ENCODE data around the gene ZNF532.
A peak's percentile ranks its signal among the peaks of the same experiment; 100 is the strongest.

The ZNF532 gene

DNA sequence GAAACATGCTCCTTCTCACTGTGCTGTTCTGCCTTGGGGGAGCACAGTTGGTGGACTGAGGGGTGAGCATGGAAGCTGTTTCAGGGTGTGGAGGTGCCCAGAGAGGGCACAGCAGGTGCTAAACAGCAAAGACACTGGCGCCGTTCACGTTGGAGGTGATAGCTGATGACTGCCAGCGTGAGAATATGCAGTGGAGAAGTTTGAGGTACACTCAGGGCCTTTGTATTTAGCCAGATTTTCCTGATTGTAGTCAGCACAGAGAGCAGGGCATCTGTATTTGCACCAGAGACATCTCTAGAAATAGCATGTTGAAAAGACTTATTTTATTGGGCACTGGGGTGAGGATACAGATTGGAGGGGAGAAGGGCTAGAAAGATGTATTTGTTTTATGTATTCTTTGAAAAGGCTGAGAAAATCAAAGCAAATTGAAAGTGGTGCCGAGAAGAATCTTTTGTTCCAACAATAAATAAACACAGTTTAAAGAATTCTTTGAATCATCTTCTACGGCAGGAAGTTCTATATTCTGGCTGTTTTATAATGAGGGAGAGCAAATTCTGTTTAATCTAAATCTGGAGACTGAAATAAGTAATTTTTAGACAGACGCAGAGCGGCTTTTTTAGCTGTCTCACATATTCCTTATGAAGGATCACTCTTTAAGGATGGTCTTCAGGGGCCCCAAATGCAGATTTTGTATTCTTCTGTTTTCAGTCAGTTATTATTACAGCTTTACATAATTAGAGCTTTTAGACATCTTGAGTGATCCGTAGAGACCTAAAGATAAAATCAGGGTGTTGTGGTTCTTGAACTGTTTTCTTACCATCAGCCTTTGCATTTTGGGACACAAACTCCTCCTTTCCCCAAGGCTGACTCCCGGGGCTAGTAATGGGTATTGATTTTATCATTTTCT is 7.1 kb downstream of the ZNF532 start:
- DNase-seq: no peak

DNA sequence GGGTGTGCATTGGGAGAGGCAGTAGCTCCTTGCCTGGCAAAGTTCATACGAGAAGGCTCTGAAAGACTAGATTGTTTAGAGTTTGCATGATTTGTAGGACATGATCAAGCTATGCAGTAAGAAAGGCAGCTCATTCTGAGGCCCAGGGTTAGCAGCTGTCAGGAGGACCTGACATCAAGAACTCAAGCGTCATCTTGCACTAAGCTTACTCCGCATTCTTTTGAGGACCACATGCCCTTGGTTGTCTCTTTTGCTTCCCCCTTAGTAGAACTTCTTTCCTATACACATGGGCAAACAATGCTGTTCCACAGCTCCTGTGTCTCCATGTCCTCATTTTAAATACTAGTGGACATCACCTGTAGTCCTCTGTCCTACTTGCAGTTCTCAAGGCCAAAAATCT is 14.0 kb downstream of the ZNF532 start:
- no peak for DNase-seq

DNA sequence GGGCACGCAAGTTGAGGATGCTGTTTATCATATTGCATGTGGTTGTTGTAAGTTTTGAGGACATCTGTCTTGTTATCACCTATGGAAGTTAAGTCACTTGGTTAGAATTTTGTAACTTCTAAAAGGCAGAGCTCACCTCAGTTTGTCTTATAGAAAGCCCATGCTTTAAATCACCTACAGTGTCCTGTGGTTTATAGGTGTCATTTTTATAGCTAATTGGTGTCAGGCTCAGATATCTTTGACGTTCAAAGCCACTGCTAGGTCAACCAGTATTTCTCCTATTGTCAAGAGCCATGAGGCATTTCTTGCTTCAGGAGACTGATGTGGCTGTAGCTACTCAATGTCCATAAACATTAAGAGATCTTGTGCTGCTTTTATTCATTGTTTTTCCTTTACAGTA is 16.8 kb downstream of the ZNF532 start:
- DNase-seq: no peak

DNA sequence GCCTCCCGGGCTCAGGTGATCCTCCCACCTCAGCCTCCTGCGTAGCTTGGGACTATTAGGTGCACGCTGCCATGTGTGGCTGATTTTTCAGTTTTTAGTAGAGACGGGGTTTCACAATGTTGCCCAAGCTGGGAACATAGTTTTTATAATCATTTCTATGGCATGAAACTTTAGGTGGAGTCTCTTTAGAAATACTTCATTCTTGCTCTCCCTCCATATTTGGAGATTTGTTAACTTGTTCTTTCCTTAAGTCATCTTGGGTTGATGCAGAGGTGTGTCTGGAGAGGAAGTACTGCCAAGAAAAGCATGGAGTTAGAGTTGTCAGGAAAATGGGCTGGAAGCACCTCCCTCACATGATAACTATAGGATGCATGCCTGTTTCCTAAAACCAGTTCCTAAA is 17.4 kb downstream of the ZNF532 start:
- DNase-seq: no peak

DNA sequence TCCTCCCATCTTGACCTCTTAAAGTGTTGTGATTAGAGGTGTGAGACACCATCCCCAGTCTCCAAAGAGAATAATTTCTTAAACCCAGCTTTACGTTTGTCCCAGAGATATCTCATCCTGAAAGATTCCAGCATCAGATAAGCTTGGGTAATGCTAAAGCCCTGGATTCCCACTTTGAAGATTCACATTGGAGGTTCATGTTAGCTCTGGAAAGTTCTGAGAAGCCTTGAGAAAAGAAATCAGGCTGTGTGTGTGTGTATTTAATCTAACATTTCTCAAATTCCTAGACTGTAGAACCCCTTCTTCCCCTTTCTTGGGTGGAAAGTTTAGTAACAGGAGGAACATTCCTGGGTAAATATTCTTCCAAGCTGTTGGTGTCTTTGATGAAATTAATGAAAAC is 18.0 kb downstream of the ZNF532 start:
- DNase-seq: no peak

DNA sequence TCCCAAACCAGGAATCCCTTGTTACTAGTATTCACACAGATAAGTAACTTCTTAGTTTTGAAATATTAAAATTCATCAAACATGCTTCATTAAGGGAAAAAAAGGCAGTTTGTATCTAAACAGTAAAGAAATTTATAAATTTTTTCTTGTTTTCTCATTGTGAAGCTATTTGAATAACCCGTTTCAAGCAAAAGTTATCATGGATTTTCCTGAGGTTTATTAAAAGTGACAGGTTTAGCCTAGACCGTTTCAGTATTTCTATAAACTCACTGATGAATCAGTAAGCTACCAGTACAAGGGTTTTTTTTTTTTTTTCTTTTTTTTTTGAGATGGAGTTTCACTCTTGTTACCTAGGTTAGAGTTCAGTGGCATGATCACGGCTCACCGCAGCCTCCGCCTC is 20.0 kb downstream of the ZNF532 start:
- no peak for DNase-seq

DNA sequence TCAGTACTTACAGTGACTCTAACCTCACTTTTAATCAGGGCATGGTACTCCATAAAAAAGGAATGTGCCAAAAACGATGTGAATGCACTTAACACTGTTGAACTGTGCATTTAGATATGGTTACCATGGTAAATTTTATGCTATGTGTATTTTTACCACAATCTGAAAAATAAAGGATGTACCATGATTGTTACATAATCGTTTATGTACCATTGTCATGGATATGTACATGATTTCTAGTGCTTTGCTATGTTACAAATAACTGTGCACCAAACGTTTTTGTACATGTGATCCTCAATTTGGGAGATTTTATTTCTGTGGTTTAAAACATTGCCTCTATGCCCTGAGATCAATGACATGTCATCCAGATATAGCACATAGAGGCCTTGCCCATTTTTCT is 21.8 kb downstream of the ZNF532 start:
- DNase-seq: no peak

DNA sequence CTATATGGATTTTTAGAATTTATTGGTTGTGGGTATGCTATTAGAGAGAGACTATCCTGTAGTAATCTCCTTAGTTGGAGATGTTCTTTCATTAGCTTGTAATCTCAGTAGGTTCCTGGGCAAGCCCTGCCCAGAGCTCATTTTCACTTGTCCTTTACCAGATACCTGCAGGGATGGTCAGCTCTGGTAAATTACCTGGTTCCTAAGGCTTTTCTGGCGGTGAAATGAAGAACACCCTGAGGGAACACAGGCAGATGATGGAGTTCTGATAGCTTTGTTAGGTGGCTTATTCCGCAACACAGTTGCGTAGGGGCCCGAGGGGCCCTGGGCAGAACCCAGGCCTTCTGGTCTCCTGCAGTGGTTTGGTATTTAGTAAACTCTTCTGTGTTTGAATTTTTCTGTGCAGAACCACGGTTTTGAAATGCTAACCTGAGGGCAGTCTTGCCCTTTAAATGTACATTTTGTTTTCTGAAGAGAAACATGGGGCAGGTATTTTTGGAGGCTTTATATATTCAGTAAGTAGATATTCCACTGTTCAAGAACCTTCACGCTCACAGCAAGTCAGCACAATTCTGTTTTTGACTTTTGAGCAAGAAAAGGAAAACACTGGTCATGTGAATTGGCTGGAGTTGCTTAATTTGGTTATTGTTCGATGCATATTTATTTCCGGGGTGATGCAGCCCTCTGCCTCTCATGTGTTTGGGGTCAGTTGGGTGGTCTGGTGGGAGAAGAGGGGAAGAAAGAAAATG is 22.4 kb downstream of the ZNF532 start:
- DNase-seq: no peak

DNA sequence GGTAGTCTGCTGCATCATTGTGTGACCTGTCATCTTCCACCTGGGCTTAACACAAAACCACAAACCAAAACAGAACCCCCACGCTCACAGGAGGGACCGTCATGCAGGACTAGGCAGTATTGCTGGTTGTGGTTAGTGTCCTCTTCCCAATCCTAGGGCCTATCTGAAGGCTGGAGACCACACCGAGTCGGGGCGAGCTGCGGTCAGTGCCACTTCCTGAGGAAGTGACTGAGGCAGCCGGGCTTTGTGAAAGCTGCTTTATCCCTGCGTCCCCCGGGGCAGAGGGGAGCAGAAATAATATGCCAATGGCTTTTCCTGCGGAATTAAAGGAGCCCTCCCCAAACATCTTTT is 22.9 kb downstream of the ZNF532 start:
- DNase-seq: no peak

DNA sequence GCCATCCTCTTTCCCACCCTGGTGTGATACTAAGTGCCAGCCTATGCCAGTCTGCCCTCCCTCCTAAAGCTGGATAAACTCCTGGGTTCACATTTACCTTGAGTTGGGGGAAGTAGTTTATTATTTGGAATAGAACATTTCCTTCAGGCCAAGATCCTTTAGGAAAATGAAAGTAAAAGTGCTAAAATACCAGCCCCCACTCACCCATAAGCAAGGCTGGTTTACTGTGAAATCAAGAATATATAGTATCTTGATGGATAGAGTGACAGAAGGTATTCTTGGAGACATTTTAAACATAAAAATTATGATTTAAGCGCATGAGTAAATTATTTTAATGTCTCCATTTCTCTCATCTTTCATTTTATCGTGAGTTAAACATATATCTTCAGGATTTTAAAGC is 27.1 kb downstream of the ZNF532 start:
- DNase-seq: no peak

DNA sequence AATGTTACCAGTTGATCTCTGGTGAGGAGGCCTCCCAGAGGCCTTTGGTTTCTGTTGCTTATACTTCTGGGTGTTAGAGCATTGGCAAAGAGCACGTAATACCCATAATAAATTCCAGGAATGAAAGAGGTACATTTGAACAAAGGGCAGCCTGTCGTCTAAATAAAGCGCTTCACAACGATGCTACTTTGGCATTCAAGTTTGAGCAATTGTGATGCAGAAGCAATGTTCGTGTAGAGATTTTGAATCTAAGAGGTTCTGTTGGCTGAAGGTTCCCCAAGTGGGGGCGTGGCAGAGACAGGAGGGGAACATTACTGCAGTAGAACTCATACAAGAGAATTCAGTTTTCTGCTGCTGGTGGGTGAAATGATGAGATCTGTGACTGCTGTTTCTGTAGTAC is 27.8 kb downstream of the ZNF532 start:
- no peak for DNase-seq

DNA sequence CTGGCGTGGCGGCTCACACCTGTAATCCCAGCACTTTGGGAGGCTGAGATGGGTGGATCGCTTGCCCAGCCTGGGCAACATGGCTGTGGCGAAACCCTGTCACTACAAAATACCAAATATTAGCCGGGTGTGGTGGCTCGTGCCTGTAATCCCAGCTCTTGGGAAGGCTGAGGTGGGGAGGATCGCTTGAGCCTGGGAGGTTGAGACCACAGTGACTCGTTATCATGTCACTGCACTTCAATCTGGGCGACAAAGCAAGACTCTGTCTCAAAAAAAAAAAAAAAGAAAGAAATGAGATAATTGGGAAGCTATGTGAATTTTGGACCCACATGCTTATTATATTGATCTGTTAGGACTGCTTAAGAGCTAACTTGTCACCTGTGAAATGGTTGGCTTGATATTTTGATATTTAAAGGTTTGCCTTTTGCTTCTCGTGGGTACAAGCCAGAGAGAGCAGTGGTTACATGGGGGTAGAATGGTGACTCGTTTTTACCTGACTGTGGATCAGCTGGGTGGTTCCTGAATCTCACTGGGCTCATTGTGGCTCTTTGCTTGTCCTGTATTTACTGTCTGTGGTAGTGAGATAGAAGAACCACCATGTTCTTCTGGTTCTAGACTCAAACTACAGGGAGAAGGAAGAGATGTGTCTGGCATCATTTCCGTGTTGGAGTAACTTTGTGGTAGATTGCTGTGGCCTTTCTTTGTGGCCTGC is 28.9 kb downstream of the ZNF532 start:
- DNase-seq: no peak

DNA sequence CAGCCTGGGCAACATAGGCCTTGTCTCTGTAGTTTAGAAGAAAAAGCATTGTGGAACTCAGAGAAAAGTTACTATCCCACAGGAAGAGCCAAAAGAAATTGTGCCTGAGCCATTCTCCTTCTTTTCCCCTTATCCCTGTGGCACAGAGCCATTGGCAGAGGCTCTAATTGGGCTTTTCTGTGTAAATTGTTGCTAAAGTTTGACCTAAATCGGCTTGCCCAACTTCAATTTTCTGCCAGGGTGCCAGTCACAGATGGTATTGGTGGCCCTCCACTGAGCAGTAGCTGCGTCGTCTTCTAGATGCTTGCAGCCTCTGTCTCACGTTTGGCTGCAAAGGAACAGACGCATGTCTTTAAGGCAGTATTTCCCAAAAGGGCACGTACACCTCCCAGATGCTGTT is 30.3 kb downstream of the ZNF532 start:
- no peak for DNase-seq

DNA sequence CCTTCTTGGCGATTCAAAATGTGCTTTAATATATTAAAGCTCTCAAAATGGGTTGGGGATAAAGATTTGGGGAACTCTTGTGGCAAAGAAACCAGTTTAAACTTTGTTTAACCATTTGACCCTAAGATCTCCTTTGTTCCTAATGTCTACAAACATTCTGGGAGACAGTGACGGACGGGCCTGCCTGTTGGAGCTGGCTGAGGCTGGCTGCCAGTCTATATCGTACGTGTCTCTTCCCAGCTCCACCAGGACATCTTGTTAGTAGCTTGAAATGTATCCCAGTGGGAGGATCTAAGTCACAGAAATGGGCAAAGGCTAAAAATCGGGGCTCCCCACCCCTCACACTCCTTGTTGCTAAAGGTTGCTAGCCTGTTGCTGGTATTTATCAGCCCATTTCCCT is 30.7 kb downstream of the ZNF532 start:
- no peak for DNase-seq

DNA sequence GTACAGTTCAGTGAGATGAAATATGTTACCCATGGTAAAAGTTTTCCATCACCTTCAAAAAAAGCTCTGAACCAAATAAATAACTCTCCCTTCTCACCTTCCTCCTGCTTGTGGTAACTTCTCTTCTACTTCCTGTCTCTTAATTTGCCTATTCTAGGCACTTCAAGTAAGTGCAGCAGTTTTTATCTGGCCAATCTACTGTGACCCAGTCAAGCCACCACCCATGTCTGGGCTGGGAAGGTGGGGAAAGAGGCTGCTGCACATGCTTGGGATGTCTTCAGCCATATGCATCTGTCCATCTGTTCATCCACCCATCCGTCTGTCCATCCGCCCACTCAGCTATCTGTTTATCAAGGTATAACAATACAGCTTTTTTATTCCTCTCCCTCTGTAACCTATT is 31.6 kb downstream of the ZNF532 start:
- DNase-seq: no peak

DNA sequence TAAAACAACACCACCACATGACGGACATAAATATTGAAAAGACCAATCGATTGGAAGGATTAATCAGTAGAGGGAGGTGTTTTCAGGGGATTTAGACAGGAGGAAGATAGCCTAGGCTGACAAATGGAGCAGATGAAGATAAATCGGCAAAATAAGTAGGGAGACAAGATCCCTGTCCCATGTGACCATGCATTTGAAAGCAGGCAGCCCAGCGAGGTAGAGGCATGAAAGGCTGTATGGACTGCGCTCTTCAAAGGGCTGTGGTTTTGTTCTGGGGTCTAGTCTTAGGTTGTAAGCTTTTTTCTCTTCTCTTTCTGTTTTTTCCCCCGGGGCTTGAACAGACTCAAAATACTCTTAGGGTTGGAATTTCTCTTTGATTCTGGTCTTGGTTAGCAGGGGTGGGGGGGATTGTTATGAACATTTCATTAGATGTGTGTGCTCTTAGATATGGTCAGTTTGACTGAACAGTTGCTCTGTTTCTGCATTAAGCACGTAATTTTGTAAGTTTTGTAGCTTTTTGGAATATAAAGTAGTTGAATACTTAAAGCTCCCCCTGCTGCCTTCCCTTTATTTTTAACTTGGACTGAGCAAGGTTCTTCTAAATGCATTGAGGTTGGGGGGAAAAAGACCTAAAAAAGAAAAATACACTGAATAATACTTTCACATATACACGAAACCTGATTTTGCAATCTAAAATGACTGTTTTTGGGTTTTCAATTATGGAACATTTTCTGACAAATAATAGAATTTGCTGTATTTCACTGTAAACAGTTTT is 32.2 kb downstream of the ZNF532 start:
- no peak for DNase-seq

DNA sequence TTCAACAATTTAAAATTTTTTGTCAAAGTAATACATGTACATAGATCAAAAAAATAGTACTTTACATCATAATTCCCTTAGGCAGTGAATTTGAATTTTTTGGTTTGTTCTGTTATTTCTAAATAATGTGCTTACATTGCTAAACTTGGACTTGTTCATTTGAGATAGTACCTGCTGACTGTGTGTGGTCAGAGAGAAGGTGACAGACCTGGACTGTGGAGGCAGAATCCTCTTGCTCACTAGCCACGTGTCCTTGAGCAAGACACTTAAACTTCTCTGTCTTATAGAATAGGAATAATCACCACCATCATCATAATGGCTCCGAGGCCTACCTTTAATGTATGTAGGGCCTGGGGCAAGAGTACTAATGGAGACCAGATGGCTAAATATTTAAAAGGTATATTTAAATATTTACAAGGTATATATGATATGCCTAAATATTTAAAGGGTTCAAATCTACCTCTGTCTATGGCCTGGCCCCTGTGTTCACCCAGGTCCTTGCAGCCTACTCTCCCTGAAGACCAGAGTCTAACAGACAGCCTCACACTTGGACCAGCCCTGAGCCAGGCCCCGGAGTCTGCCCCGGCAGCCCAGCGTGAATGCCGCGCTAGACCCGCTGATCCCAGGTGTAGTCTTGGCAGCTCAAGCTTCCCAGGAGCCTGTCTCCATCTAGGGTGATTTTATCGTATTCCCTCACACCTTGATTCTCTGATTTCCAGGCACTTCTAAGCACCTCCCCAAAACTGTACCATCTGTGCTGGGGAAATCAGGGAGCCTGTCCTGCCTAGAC is 33.5 kb downstream of the ZNF532 start:
- DNase-seq: peak; percentile 44

DNA sequence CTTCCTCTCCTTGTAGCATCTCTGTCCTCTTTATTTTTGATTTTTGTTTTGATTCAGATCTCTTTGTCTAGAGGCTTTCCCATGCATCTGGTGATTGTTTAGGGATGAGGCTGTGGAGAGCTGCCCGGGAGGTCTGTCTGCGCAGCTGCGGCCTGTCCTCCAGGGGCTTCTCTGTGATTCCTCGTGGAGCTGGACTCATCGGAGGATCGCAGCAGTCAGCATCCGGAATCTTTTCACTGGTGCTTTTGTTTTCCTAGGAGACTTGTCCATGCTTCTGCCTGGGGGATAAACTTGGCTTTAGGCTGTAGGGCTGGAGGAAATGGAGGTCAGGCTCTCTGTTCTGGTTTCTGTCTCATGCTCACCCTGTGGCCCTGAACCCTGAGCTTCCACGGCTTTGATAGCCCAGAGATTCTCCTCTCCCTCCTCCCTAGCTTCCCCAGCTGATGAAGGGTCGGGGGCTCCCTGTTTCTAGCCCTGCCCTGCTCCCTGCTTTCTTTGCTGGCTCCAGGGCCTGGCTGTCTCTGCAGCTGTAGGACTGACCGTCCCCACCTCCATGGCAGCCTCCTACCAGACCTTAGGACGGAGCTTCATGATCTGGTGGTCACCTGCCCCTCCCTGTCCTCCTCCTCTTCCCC is 35.5 kb downstream of the ZNF532 start:
- DNase-seq: no peak

DNA sequence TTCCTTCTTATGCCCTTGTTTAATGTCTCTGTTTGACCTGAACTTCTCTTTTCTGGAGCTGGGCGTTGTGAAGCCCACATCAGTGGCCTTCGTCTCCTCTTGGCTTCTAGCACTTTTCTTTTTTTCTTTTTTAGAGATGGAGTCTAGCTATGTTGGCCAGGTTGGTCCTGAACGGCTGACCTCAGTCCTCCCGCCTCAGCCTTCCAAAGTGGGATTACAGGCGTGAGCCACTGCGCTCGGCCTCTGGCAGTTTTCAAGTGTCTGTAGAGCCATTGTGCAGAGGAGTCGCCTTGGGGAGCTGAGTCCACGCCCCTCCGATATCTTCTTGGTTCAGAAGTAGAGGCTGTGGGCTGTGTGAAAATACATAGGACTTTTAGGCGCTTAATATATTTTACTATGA is 36.5 kb downstream of the ZNF532 start:
- DNase-seq: no peak

DNA sequence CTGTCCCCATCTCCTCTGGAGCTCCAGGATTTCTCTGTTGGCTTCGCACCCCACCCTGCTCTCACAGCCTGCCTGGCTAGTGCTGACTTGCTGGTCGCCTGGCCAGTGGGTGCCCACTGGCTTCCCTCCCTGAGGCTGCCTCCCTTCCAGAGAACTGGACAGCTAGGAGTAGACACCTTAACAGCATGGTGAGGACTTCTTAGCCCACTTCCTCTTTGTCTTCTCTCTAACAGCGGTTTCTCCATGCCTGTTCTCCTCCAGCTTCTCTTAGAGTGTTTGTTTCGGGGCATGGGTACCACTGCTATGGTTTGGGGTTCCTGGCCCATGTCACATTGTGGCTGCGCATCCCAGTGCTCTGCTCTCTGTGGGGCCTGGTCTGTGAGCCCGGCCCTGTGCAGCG is 37.1 kb downstream of the ZNF532 start:
- no peak for DNase-seq

DNA sequence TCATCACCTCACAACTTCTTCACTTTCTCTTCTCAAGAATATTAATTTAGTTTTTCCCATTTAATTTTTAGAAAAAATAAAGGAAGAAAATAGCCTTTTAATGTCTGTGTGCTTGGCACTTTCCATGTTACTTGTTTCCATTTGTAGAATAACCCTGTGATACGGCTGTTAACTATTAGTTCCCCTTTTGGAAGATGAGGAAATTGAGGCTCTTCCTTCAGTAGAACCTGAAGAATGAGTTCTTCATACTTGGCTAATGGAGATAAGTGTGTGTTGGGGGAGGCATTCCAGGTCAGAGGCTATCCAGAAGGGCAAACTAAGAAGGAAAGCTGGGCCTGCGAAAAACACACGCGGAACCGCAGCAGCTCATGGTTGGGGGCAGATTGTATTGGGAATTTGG is 38.3 kb downstream of the ZNF532 start:
- no peak for DNase-seq

DNA sequence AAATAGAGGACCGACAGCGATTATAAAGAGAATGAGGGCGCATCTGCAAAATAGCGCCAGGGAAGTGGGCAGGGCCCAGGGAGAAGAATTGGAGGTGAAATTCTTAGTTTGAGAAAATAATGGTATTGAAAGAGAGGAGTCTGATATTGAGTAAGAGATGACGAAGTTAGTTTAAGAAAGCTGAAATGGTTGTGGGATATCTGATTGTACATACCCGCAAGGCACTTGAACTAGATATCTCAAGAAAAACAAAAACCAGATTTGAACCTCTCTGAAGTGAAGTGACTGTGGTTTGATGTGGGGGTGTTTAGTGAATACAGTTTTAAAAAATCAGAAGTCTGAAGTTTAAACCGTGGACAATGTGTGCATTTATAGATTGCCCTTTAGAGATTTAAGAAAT is 38.9 kb downstream of the ZNF532 start:
- DNase-seq: no peak
